ENCODE results near the gene ABCA5. TPM values are rescaled to one million over a fixed set of nuclear protein-coding genes. Genes with fewer than 3 reads are reported as not detected.

ABCA5 gene
- total and polyA plus RNA-seq, 4 donors, result 4.8 to 76.3 (median 19.8) TPM

DNA sequence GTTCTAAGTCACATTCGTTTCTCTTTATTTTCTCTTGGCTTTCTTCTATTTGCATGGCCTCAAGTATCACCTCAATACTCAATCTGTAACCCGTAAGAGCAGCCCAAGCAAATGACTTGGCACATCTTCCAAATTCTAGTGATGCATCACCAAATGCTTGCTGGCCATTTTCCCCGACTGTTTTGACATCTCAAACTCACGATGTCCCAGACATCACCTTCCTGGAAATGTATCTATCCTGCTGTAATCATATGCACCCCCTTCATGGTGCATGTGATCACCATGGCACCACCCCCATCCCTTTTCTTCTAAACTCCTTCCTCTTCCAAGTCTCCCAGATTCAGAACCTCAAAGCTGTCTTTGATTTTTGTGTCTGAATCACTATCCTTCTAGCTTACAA, 24.0 kb upstream of the ABCA5 start:
- no peak for TF ChIP-seq CTCF (IDR thresholded peaks at IDR 0.05; ENCODE audit: control extremely low read depth, extremely low read depth)
- no peak for ATAC-seq (ENCODE audit: insufficient read depth, low FRiP score)
- DNase-seq, result no peak
- Histone ChIP-seq H3K27ac (ENCODE audit: low read depth in 1 of 2, low read length in 1 of 2) (no peak overlapping the region), H3K4me1 (ENCODE audit: control insufficient read depth in 5 of 5, insufficient read depth in 5 of 5, low read length in 5 of 5) (no peaks in the 10 kb centered on the region), H3K9ac (ENCODE audit: insufficient read depth in 1 of 2, low read length in 2 of 2) (no peak overlapping the region), H3K9me3 (ENCODE audit: control insufficient read depth in 4 of 4, insufficient read depth in 3 of 4, low read length in 3 of 4) (no peaks in the 10 kb centered on the region), H3K4me3 (no peak overlapping the region), H3K36me3 (ENCODE audit: control insufficient read depth in 4 of 4, insufficient read depth in 4 of 4, low read length in 4 of 4) (no peaks in the 10 kb centered on the region), H3K27me3 (ENCODE audit: control insufficient read depth in 3 of 3, insufficient read depth in 3 of 3, low read length in 2 of 3) (peaks cover 0 to 3% (median 0%) of the 10 kb centered on the region in 3 donors)
- WGBS, 2 donors, result 67 to 76% methylated on average over 4 of the region's 4 CpGs

DNA sequence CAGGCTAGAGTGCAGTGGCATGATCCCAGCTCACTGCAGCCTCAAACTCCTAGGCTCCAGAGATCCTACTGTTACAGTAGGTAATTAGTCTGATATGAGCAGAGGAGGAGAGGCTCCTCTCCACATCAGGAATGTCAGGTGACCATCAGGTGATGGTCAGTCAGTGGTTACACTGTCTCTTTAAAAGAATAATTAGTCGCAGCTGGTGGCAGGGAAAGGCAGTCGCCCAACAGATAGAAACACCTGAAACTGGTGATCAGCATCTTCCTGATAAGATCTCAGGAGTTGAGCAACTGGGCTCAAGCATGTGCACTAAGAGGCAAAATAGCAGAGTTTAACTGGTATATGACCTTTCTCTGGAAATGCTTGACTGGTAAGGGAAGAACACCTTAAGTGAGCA, 21.5 kb upstream of the ABCA5 start:
- no peaks in the 10 kb centered on the region for H3K9me3 ChIP-seq (ENCODE audit: control insufficient read depth in 4 of 4, insufficient read depth in 3 of 4, low read length in 3 of 4)
- no peak for ATAC-seq (ENCODE audit: insufficient read depth, low FRiP score)

DNA sequence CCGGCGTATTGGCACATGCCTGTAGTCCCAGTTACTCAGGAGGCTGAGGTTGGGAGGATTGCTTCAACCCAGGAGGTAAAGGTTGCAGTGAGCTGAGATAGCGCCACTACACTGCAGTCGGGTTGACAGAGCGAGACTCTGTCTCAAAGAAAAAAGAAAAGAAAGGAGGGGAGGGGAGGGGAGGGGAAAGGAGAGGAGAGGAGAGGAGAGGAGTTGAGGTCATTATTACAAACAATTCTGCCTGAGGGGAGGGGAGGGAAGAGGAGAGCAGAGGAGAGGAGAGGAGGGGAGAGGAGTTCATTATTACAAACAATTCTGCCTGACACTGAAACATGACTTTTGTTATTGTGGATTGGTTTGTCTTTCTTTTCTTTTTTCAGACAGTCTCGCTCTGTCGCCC, 19.8 kb upstream of the ABCA5 start:
- Histone ChIP-seq H3K27me3 (ENCODE audit: control insufficient read depth in 3 of 3, insufficient read depth in 3 of 3, low read length in 2 of 3) (no peaks in the 10 kb centered on the region), H3K27ac (ENCODE audit: low read depth in 1 of 2, low read length in 1 of 2) (no peak overlapping the region), H3K4me1 (ENCODE audit: control insufficient read depth in 5 of 5, insufficient read depth in 5 of 5, low read length in 5 of 5) (no peaks in the 10 kb centered on the region), H3K36me3 (ENCODE audit: control insufficient read depth in 4 of 4, insufficient read depth in 4 of 4, low read length in 4 of 4) (no peaks in the 10 kb centered on the region), H3K9ac (ENCODE audit: insufficient read depth in 1 of 2, low read length in 2 of 2) (no peak overlapping the region), H3K9me3 (ENCODE audit: control insufficient read depth in 4 of 4, insufficient read depth in 3 of 4, low read length in 3 of 4) (no peaks in the 10 kb centered on the region), H3K4me3 (no peak overlapping the region)
- 89 to 95% methylated on average over 7 of the region's 7 CpGs for WGBS, 2 donors
- no peak for TF ChIP-seq CTCF (IDR thresholded peaks at IDR 0.05; ENCODE audit: control extremely low read depth, extremely low read depth)
- DNase-seq (no peak), ATAC-seq (ENCODE audit: insufficient read depth, low FRiP score) (no peak)

More for the DNA sequence above, 21.5 kb upstream of the ABCA5 start:
- Histone ChIP-seq H3K27ac (ENCODE audit: low read depth in 1 of 2, low read length in 1 of 2) (no peak overlapping the region), H3K36me3 (ENCODE audit: control insufficient read depth in 4 of 4, insufficient read depth in 4 of 4, low read length in 4 of 4) (no peaks in the 10 kb centered on the region), H3K27me3 (ENCODE audit: control insufficient read depth in 3 of 3, insufficient read depth in 3 of 3, low read length in 2 of 3) (peaks cover 0 to 3% (median 0%) of the 10 kb centered on the region in 3 donors), H3K4me3 (no peak overlapping the region), H3K4me1 (ENCODE audit: control insufficient read depth in 5 of 5, insufficient read depth in 5 of 5, low read length in 5 of 5) (no peaks in the 10 kb centered on the region), H3K9ac (ENCODE audit: insufficient read depth in 1 of 2, low read length in 2 of 2) (no peak overlapping the region)
- no peak for TF ChIP-seq CTCF (IDR thresholded peaks at IDR 0.05; ENCODE audit: control extremely low read depth, extremely low read depth)
- 81 to 89% methylated on average over 2 of the region's 2 CpGs for WGBS, 2 donors
- no peak for DNase-seq

DNA sequence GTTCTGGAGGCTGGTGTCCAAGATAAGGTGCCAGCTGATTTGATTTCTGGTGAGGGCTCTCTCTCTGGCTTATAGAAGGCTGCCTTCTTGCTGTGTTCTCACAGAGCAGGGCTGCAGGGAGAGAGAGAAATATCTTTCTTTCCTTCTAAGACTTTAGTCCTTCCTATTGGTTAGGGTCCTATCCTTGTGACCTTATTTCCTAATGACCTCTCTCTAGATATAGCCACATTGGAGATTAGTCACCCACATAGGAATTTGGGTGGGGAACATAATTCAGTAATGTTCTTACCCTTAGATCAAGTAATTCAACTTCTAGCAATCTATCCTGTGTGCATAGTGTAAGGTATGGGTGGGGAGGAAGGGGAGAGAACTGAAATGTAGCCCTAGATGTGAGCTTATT, 18.0 kb upstream of the ABCA5 start:
- ATAC-seq (ENCODE audit: insufficient read depth, low FRiP score) (no peak), DNase-seq (no peak)
- Histone ChIP-seq H3K27me3 (ENCODE audit: control insufficient read depth in 3 of 3, insufficient read depth in 3 of 3, low read length in 2 of 3) (no peaks in the 10 kb centered on the region), H3K4me3 (no peak overlapping the region), H3K36me3 (ENCODE audit: control insufficient read depth in 4 of 4, insufficient read depth in 4 of 4, low read length in 4 of 4) (no peaks in the 10 kb centered on the region), H3K9me3 (ENCODE audit: control insufficient read depth in 4 of 4, insufficient read depth in 3 of 4, low read length in 3 of 4) (no peaks in the 10 kb centered on the region), H3K27ac (ENCODE audit: low read depth in 1 of 2, low read length in 1 of 2) (no peak overlapping the region), H3K9ac (ENCODE audit: insufficient read depth in 1 of 2, low read length in 2 of 2) (no peak overlapping the region), H3K4me1 (ENCODE audit: control insufficient read depth in 5 of 5, insufficient read depth in 5 of 5, low read length in 5 of 5) (no peaks in the 10 kb centered on the region)
- no peak for TF ChIP-seq CTCF (IDR thresholded peaks at IDR 0.05; ENCODE audit: control extremely low read depth, extremely low read depth)
